HCT116 (cell line): Measurements from ENCODE around the gene CEACAM6. TPM values are rescaled to one million over a fixed set of nuclear protein-coding genes. Genes with fewer than 3 reads are reported as not detected.

Source experiments
- ATAC-seq: fragments of 200-7000 bp; cut with Tn5 transposase; 2 replicates; pipeline ENCODE4 v1.9.1; 2020; ENCODE audit warnings: mild to moderate bottlenecking, moderate library complexity
- BruUV-seq: library from RNA; stranded (reverse); fragments of 400-500 nt; replicated peaks from 2 replicates; lab custom pipeline; 2021; lab: Mats Ljungman, UMichigan
- CTCF ChIA-PET: fragments of 300-600 bp; sonication (Branson Sonifier 250); formaldehyde crosslinking; loops from one replicate; lab custom pipeline; 2021; ENCODE audit warnings: antibody characterized with exemption; lab: Charles Lee
- POLR2A ChIA-PET: fragments of 300-600, 350-600 bp; sonication (Branson Sonifier 250); formaldehyde crosslinking; loops from one replicate; lab custom pipeline; 2021; ENCODE audit warnings: antibody characterized with exemption; lab: Charles Lee
- RAD21 ChIA-PET, 2 experiments: fragments of 300-600 bp; sonication (Branson Sonifier 250); formaldehyde crosslinking; loops; one replicate each; lab custom pipeline; 2023; ENCODE audit warnings: low total read pairs in 2 of 2; ENCODE audit not compliant: uncharacterized antibody in 2 of 2, unreplicated experiment in 2 of 2, low non-redundant PET in 1 of 2; lab: Charles Lee
- DNase-seq: peaks from one replicate; pipeline ENCODE4 v3.0.0-alpha.2; 2010; ENCODE audit warnings: low read depth, low spot score
- H2AFZ ChIP-seq: fragments of 200-600 bp; shearing (Covaris generic), sonication (generic); 2 replicates; pipeline ENCODE4 v1.6.1; 2017; ENCODE audit warnings: low read depth, mixed run types, mixed read lengths, antibody characterized with exemption, low read length; ENCODE audit not compliant: poor library complexity, severe bottlenecking
- H3K27ac ChIP-seq: 2 replicates; pipeline ENCODE4 v1.5.1; 2012; ENCODE audit warnings: low read depth, low read length
- H3K27me3 ChIP-seq: fragments of 200-600 bp; sonication (generic); 2 replicates; pipeline ENCODE4 v1.6.1; 2016; ENCODE audit warnings: mixed run types, low read length, mixed read lengths; ENCODE audit not compliant: insufficient read depth
- H3K36me3 ChIP-seq, 2 experiments: fragments of 200-500 bp in 1 of 2; fragments of 200-600 bp in 1 of 2; sonication (Bioruptor generic) in 1 of 2; sonication (generic) in 1 of 2; 2 replicates each; pipeline versions ENCODE4 v1.5.1 to v1.6.1; 2014 to 2016; ENCODE audit warnings: low read length in 2 of 2, inconsistent platforms in 1 of 2, mixed read lengths in 1 of 2, mixed run types in 1 of 2; ENCODE audit not compliant: insufficient read depth in 2 of 2, control insufficient read depth in 1 of 2
- H3K4me1 ChIP-seq, 2 experiments: fragments of 200-600 bp in 1 of 2; sonication (generic) in 1 of 2; 2 replicates each; pipeline versions ENCODE4 v1.5.1 to v1.6.1; 2012 to 2017; ENCODE audit warnings: low read length in 2 of 2, inconsistent platforms in 1 of 2, mild to moderate bottlenecking in 1 of 2, mixed read lengths in 1 of 2, mixed run types in 1 of 2, moderate library complexity in 1 of 2; ENCODE audit not compliant: insufficient read depth in 2 of 2, control insufficient read depth in 1 of 2
- H3K4me2 ChIP-seq: fragments of 200-600 bp; sonication (generic); 2 replicates; pipeline ENCODE4 v1.6.1; 2017; ENCODE audit warnings: mixed run types, low read length, mixed read lengths
- H3K4me3 ChIP-seq, 2 experiments: fragments of 200-600 bp in 1 of 2; sonication (generic) in 1 of 2; replicated peaks in 1 of 2; 2 replicates each; pipeline ENCODE4 v1.5.1; 2011 to 2016; ENCODE audit warnings: low read length in 2 of 2, control low read depth in 1 of 2, low read depth in 1 of 2, mild to moderate bottlenecking in 1 of 2, mixed read lengths in 1 of 2, mixed run types in 1 of 2
- H3K79me2 ChIP-seq: fragments of 200-600 bp; sonication (generic); 2 replicates; pipeline ENCODE4 v1.6.1; 2017; ENCODE audit warnings: mild to moderate bottlenecking, mixed run types, low read length, moderate library complexity, mixed read lengths; ENCODE audit not compliant: insufficient read depth
- H3K9ac ChIP-seq: fragments of 200-600 bp; sonication (generic); 2 replicates; pipeline ENCODE4 v1.6.1; 2016; ENCODE audit warnings: low read length, mixed read lengths
- H3K9me2 ChIP-seq: fragments of 200-600 bp; sonication (generic), shearing (Covaris generic); 2 replicates; pipeline ENCODE4 v1.6.1; 2017; ENCODE audit warnings: mixed run types, mild to moderate bottlenecking, moderate library complexity; ENCODE audit not compliant: insufficient read depth
- H3K9me3 ChIP-seq, 2 experiments: fragments of 200-500 bp in 1 of 2; fragments of 200-600 bp in 1 of 2; sonication (Bioruptor generic) in 1 of 2; sonication (generic) in 1 of 2; 2 replicates each; pipeline ENCODE4 v1.6.1; 2014 to 2017; ENCODE audit warnings: low read length in 2 of 2, mixed read lengths in 2 of 2, inconsistent platforms in 1 of 2, low read depth in 1 of 2, mild to moderate bottlenecking in 1 of 2, mixed run types in 1 of 2, moderate library complexity in 1 of 2; ENCODE audit not compliant: control insufficient read depth in 1 of 2, insufficient read depth in 1 of 2
- H4K20me1 ChIP-seq: fragments of 200-600 bp; sonication (generic), shearing (Covaris generic); 2 replicates; pipeline ENCODE4 v1.6.1; 2017; ENCODE audit warnings: mixed run types, mild to moderate bottlenecking, moderate library complexity; ENCODE audit not compliant: insufficient read depth
- ATF3 ChIP-seq: IDR thresholded peaks from 2 replicates; pipeline ENCODE4 v1.6.1; 2012
- CBX3 ChIP-seq: IDR thresholded peaks from 2 replicates; pipeline ENCODE4 v1.6.1; 2012; ENCODE audit warnings: low read depth
- CEBPB ChIP-seq: IDR thresholded peaks from 2 replicates; pipeline ENCODE4 v1.6.1; 2012; ENCODE audit warnings: low read depth
- CTCF ChIP-seq, 3 experiments: fragments of 200-600 bp in 1 of 3; sonication (generic) in 1 of 3; IDR thresholded peaks in 2 of 3; conservative IDR thresholded peaks in 1 of 3; 2 replicates each; pipeline ENCODE4 v1.5.1; 2012 to 2017; ENCODE audit warnings: low read depth in 2 of 3, low read length in 2 of 3, antibody characterized with exemption in 1 of 3, borderline replicate concordance in 1 of 3, control low read depth in 1 of 3, mild to moderate bottlenecking in 1 of 3, mixed read lengths in 1 of 3, mixed run types in 1 of 3, moderate library complexity in 1 of 3; ENCODE audit not compliant: insufficient read depth in 1 of 3
- EZH2 ChIP-seq: fragments of 200-600 bp; sonication (generic); IDR thresholded peaks from 2 replicates; pipeline ENCODE4 v1.6.1; 2017; ENCODE audit warnings: antibody characterized with exemption, mixed run types
- POLR2A ChIP-seq: IDR thresholded peaks from 2 replicates; pipeline ENCODE4 v1.7.0; 2011; ENCODE audit warnings: borderline replicate concordance; ENCODE audit not compliant: insufficient read depth, insufficient read length; ENCODE audit errors: extremely low read depth
- RAD21 ChIP-seq: IDR thresholded peaks from 2 replicates; pipeline ENCODE4 v1.6.1; 2012; ENCODE audit warnings: low read depth, mild to moderate bottlenecking
- REST ChIP-seq: IDR thresholded peaks from 2 replicates; pipeline ENCODE4 v1.6.1; 2012; ENCODE audit warnings: low read depth
- SP1 ChIP-seq: IDR thresholded peaks from 2 replicates; pipeline ENCODE4 v1.6.1; 2012; ENCODE audit warnings: low read depth
- SRF ChIP-seq: IDR thresholded peaks from 2 replicates; pipeline ENCODE4 v1.6.1; 2012; ENCODE audit warnings: low read depth
- ZFX ChIP-seq: fragments of 450-650 bp; IDR thresholded peaks from 2 replicates; pipeline ENCODE4 v1.6.1; 2017
- intact Hi-C: fragments of 100-400 bp; cut with micrococcal nuclease; formaldehyde crosslinking; loops from 2 replicates; pipeline ENCODE4 v1.10.0; 2022
- total RNA-seq: library from RNA; stranded (reverse); gene quantifications from one replicate; pipeline ENCODE4 v1.2.1, GENCODE V29; 2021; ENCODE audit not compliant: unreplicated experiment

CEACAM6 gene
- total RNA-seq, 1 experiment from 2014 or later: 0.59 TPM

- TF ChIP-seq REST (no peak), EZH2 (no peak), SP1 (no peak), ATF3 (no peak), CEBPB (no peak), CBX3 (no peak), POLR2A (no peak)
Measured at GRCh38 chr19:41745756-41746155, 9.6 kb upstream of the CEACAM6 start (continued).

- Histone ChIP-seq H3K36me3 (no peaks in the 10 kb centered on the region), H3K4me3 (no peak overlapping the region), H2AFZ (peak overlapping the region; percentile 4), H3K9ac (no peak overlapping the region), H3K4me2 (no peak overlapping the region), H4K20me1 (no peaks in the 10 kb centered on the region), H3K27ac (no peak overlapping the region), H3K9me3 (no peaks in the 10 kb centered on the region), H3K27me3 (peaks cover 62% of the 10 kb centered on the region), H3K4me1 (no peaks in the 10 kb centered on the region), H3K79me2 (no peaks in the 10 kb centered on the region), H3K9me2 (no peaks in the 10 kb centered on the region)
- TF ChIP-seq RAD21 (peak; percentile 74), ATF3 (no peak), EZH2 (no peak), SRF (no peak), CBX3 (no peak), CTCF (IDR thresholded peaks at IDR 0.05 in 2 of 3, conservative IDR thresholded peaks at IDR 0.05 in 1 of 3; ENCODE audit: borderline replicate concordance in 1 of 3, insufficient read depth in 1 of 3, low read depth in 2 of 3, low read length in 2 of 3) (peak; percentile 56 to 84 (median 67); a peak in 5 of 6 replicates), ZFX (no peak)
- ATAC-seq (peak; percentile 97), DNase-seq (peak; percentile 47)
- ChIA-PET CTCF (interaction anchor here (0.6 to 4.4 kb wide), 4 partner anchors 40 to 105 kb away, joined by 3 to 41 read pairs (median 4); no protein-coding TSS in a partner anchor), POLR2A (no interaction called here), RAD21 (interaction anchor here in 1 of 2 experiments (0.6 kb wide), 1 partner anchor 366 kb away, joined by 3 read pairs; no protein-coding TSS in a partner anchor)
- no TSS peak for BruUV-seq
- intact Hi-C loops: loop anchor here (1.0 to 5.0 kb wide), 3 partner anchors 39 to 104 kb away; no protein-coding TSS in a partner anchor
Measured at GRCh38 chr19:41746593-41747227, 8.6 kb upstream of the CEACAM6 start.
